BJ (cell line): ENCODE results near the gene SLC4A4. TPM values are rescaled to one million over a fixed set of nuclear protein-coding genes. Genes with fewer than 3 reads are reported as not detected.

Source experiments
- CTCF ChIA-PET: fragments of 350-600 bp; formaldehyde crosslinking; extraction: SDS; loops from one replicate; lab custom pipeline; 2021; ENCODE audit warnings: antibody characterized with exemption, inconsistent platforms; lab: Yijun Ruan, JAX
- POLR2A ChIA-PET: fragments of 300-600 bp; sonication (Branson Sonifier 250); formaldehyde crosslinking; extraction: SDS; loops from one replicate; lab custom pipeline; 2021; ENCODE audit warnings: antibody characterized with exemption; lab: Charles Lee
- DNase-seq: peaks from one replicate; pipeline ENCODE4 v3.0.0-alpha.2; 2011; ENCODE audit warnings: low read depth
- H3K27me3 ChIP-seq: 2 replicates; pipeline ENCODE4 v1.6.0; 2011; ENCODE audit warnings: low read length; ENCODE audit not compliant: control insufficient read depth, insufficient read depth
- H3K36me3 ChIP-seq: 2 replicates; pipeline ENCODE4 v1.5.1; 2011; ENCODE audit warnings: low read length; ENCODE audit not compliant: control insufficient read depth, insufficient read depth
- H3K4me3 ChIP-seq: 2 replicates; pipeline ENCODE4 v1.5.1; 2011; ENCODE audit warnings: low read depth, mild to moderate bottlenecking, control low read depth, low read length
- polyA plus RNA-seq: library from polyadenylated mRNA; depleted of rRNA; stranded (reverse); fragments of >200 nt; gene quantifications from 2 replicates; pipeline ENCODE4 v1.2.3, GENCODE V29; 2011
- TF ChIP-seq, protein P1 (sequence below): IDR thresholded peaks from 2 replicates; pipeline ENCODE4 v1.5.1; 2011; ENCODE audit warnings: low read depth, mild to moderate bottlenecking, control low read depth, inconsistent platforms, low read length, moderate library complexity; ENCODE audit not compliant: insufficient read depth

Gene SLC4A4
- polyA plus RNA-seq, 1 experiment: 1.9 TPM

- ChIA-PET POLR2A (no interaction called here), CTCF (no interaction called here)
- no peak for DNase-seq
- Histone ChIP-seq H3K27me3 (no peaks in the 10 kb centered on the region), H3K36me3 (no peaks in the 10 kb centered on the region), H3K4me3 (no peak overlapping the region)
- TF ChIP-seq, protein P1, sequence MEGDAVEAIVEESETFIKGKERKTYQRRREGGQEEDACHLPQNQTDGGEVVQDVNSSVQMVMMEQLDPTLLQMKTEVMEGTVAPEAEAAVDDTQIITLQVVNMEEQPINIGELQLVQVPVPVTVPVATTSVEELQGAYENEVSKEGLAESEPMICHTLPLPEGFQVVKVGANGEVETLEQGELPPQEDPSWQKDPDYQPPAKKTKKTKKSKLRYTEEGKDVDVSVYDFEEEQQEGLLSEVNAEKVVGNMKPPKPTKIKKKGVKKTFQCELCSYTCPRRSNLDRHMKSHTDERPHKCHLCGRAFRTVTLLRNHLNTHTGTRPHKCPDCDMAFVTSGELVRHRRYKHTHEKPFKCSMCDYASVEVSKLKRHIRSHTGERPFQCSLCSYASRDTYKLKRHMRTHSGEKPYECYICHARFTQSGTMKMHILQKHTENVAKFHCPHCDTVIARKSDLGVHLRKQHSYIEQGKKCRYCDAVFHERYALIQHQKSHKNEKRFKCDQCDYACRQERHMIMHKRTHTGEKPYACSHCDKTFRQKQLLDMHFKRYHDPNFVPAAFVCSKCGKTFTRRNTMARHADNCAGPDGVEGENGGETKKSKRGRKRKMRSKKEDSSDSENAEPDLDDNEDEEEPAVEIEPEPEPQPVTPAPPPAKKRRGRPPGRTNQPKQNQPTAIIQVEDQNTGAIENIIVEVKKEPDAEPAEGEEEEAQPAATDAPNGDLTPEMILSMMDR: no peak
Measured at GRCh38 chr4:71495454-71495853, 156.6 kb downstream of the SLC4A4 start.

- ChIA-PET CTCF (no interaction called here), POLR2A (no interaction called here)
- Histone ChIP-seq H3K4me3 (no peak overlapping the region), H3K36me3 (no peaks in the 10 kb centered on the region), H3K27me3 (no peaks in the 10 kb centered on the region)
- DNase-seq: no peak
- TF ChIP-seq, protein P1: no peak
Measured at GRCh38 chr4:71497078-71497477, 158.3 kb downstream of the SLC4A4 start.

- CTCF ChIA-PET: no interaction called here
- POLR2A ChIA-PET: interaction anchor here (0.6 kb wide), 1 partner anchor 363 kb away, joined by 3 read pairs; no protein-coding TSS in a partner anchor
- H3K27me3 ChIP-seq: no peaks in the 10 kb centered on the region
- H3K4me3 ChIP-seq: no peak overlapping the region
- peak; percentile 37 for DNase-seq
- TF ChIP-seq, protein P1: no peak
- no peaks in the 10 kb centered on the region for H3K36me3 ChIP-seq
Measured at GRCh38 chr4:71498002-71498401, 159.2 kb downstream of the SLC4A4 start.

GRCh38 chr4:71498625-71499024 lies 159.8 kb downstream of the SLC4A4 start:
- DNase-seq: no peak

DNA sequence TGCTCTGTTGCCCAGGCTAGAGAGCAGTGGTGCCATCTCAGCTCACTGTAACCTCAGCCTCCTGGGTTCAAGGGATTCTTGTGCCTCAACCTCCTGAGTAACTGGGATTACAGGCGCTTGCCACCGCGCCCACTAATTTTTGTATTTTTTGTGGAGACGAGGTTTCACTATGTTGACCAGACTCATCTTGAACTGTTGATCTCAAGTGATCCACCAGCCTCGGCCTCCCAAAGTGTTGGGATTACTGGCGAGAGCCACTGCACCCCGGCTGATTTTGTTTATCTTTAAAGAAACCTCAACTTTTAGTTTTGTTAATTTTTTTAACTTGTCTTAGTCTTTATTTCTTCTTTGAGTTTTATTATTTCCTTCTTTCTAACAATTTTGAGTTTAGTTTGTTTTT lies 163.2 kb downstream of the SLC4A4 start:
- CTCF ChIA-PET: no interaction called here
- Histone ChIP-seq H3K4me3 (no peak overlapping the region), H3K36me3 (no peaks in the 10 kb centered on the region), H3K27me3 (no peaks in the 10 kb centered on the region)
- DNase-seq: no peak
- TF ChIP-seq, protein P1: no peak
- POLR2A ChIA-PET: no interaction called here

More at GRCh38 chr4:71498625-71499024, 159.8 kb downstream of the SLC4A4 start:
- CTCF ChIA-PET: no interaction called here
- H3K4me3 ChIP-seq: no peak overlapping the region
- H3K27me3 ChIP-seq: no peaks in the 10 kb centered on the region
- TF ChIP-seq, protein P1: no peak
- no peaks in the 10 kb centered on the region for H3K36me3 ChIP-seq
- POLR2A ChIA-PET: no interaction called here
